SU-DHL-6 (cell line): ENCODE measurements around the gene TLR10.

ENCODE experiments used
- CTCF ChIP-seq: fragments of 200-600 bp; sonication (generic); IDR thresholded peaks from one replicate; pipeline ENCODE4 v1.5.1; 2017; ENCODE audit warnings: antibody characterized with exemption, mild to moderate bottlenecking, low read length, moderate library complexity; ENCODE audit not compliant: insufficient read depth, poor library complexity, severe bottlenecking
- EZH2phosphoT487 ChIP-seq: fragments of 200-600 bp; sonication (generic), shearing (Covaris generic); conservative IDR thresholded peaks from 2 replicates; pipeline ENCODE4 v1.6.1; 2018; ENCODE audit warnings: mild to moderate bottlenecking, antibody characterized with exemption, low read length, moderate library complexity, mixed read lengths

DNA sequence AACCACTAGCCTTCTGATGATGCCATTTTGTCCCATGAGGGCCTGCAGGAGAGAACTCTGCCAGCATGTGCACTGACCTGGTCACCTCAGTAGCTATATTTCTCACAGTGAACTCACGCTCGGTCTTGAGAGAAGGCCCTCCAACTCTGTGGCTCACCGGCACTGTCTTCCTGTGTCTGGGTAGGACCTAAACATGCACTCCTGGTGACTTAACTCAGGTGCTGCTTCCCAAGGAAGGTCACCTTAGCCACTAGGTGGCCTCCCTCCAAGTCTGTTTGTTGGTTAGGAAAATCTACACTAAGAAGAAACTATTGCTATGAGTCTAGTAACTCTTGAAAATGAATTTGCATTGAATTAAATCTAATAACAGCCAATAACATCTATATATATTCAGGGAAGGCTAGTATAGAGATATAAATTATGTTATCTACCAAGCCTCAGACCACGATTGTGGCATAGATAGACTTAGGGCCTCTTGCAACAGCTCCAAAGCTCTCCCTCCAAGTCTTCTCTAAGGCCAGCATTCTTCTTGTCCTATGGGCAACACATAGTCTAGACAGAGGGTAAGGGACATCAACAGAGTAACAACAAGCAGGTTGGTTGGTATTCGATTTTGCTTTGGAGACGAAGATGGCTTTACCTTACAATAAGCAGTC is 24.7 kb downstream of the TLR10 start:
- peak; percentile 68 for TF ChIP-seq CTCF
- TF ChIP-seq EZH2phosphoT487: no peak
